Upper lobe of right lung (tissue), 1 donor: Measurements from ENCODE around the gene SLC2A14. TPM values are rescaled to one million over a fixed set of nuclear protein-coding genes. Genes with fewer than 3 reads are reported as not detected.
A peak's percentile ranks its signal among the peaks of the same experiment; 100 is the strongest.
"Not testable (repeated sequence)": the region's sequence is repeated elsewhere in the genome, so short reads cannot be mapped to it uniquely, and the experiment has no call there.

Source experiments
- ATAC-seq: fragments of 200-7000 bp; cut with Tn5 transposase; one replicate; pipeline ENCODE4 v1.9.1; 2020; ENCODE audit warnings: mild to moderate bottlenecking, moderate library complexity
- DNase-seq: peaks from one replicate; pipeline ENCODE4 v3.0.0-alpha.2; 2020
- H3K27ac ChIP-seq: fragments of 200-600 bp; one replicate; pipeline ENCODE4 v1.8.0; 2022
- H3K27me3 ChIP-seq: fragments of 200-600 bp; one replicate; pipeline ENCODE4 v1.8.0; 2022; ENCODE audit warnings: mild to moderate bottlenecking
- H3K36me3 ChIP-seq: fragments of 200-600 bp; one replicate; pipeline ENCODE4 v1.8.0; 2022
- H3K4me1 ChIP-seq: fragments of 200-600 bp; one replicate; pipeline ENCODE4 v1.8.0; 2022
- H3K4me3 ChIP-seq: fragments of 200-600 bp; one replicate; pipeline ENCODE4 v1.8.0; 2022; ENCODE audit warnings: mild to moderate bottlenecking
- H3K9me3 ChIP-seq: fragments of 200-600 bp; one replicate; pipeline ENCODE4 v1.8.0; 2022
- intact Hi-C: fragments of 100-400 bp; cut with DNase I; formaldehyde crosslinking; loops from one replicate; pipeline ENCODE4 v1.11.0; 2022
- long read RNA-seq: library from polyadenylated mRNA; unstranded; transcript quantifications from one replicate; pipeline ENCODE4 v2.0.0, GENCODE V29; 2021
- total RNA-seq: library from RNA; stranded (reverse); fragmentation: NEBNext Ultra II Directional; extraction: Animal tissue kit (Norgen Biotek cat#: 25700); gene quantifications from one replicate; pipeline ENCODE4 v1.2.1, GENCODE V29; 2021
- TF ChIP-seq, protein P1 (sequence below): fragments of 200-600 bp; IDR thresholded peaks from one replicate; pipeline ENCODE4 v1.8.0; 2022; ENCODE audit warnings: antibody characterized with exemption
- donor health status: DM: no; HTN: yes; CAD: no; lungs with severe emphysema.

SLC2A14 gene
- total RNA-seq = not detected
- long read RNA-seq = 0 reads

DNA sequence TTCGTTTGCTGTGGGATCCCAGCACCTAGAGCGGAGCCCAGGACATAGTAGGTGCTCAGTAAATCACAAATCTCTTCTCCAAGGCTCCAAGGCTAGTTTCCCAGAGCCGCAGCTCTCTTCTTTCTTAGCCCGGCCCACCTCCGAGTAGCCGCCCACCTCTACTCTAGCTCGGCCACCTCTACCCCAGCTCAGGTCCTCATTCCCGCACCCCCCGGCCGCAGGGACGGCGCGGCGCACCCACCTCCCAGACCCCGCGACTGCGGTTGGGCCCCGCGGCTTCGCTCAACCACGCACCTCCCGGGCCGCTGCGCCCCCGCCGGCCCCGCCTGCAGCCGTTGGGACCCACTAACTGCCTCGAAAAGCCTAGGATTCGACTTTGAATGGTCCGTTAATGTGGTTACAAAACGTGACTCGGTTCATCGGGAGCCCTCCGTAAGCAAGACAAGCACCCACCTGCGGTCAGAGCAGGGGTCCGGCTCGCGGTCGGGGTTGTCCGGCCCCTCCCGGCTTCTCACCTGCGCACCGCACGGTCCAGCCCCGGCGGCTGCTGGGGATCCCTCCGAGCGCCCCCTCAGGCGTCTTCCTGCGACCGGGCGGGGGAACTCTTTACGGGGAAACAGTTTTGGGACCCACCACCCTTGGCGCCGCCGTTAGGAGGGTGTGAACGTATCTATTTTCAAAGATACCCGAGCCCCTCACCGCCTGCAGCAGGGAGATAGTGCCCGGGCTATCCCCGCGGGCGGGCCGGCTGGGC, at the start of gene SLC2A14:
TSS of gene SLC2A14 (minus strand) at position 350 of the 754 bp plus-strand sequence. CDS start 3,035 bp downstream, outside the sequence.
- Histone ChIP-seq H3K36me3 (no peaks in the 10 kb centered on the region), H3K4me1 (peaks cover 4% of the 10 kb centered on the region), H3K27ac (no peak within 1 kb of the TSS), H3K27me3 (peaks cover 24% of the 10 kb centered on the region), H3K4me3 (no peak within 1 kb of the TSS), H3K9me3 (no peaks in the 10 kb centered on the region)
- ATAC-seq = peak; percentile 31
- intact Hi-C loops = no loop called here
- TF ChIP-seq, protein P1, sequence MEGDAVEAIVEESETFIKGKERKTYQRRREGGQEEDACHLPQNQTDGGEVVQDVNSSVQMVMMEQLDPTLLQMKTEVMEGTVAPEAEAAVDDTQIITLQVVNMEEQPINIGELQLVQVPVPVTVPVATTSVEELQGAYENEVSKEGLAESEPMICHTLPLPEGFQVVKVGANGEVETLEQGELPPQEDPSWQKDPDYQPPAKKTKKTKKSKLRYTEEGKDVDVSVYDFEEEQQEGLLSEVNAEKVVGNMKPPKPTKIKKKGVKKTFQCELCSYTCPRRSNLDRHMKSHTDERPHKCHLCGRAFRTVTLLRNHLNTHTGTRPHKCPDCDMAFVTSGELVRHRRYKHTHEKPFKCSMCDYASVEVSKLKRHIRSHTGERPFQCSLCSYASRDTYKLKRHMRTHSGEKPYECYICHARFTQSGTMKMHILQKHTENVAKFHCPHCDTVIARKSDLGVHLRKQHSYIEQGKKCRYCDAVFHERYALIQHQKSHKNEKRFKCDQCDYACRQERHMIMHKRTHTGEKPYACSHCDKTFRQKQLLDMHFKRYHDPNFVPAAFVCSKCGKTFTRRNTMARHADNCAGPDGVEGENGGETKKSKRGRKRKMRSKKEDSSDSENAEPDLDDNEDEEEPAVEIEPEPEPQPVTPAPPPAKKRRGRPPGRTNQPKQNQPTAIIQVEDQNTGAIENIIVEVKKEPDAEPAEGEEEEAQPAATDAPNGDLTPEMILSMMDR = no peak
- DNase-seq = no peak

DNA sequence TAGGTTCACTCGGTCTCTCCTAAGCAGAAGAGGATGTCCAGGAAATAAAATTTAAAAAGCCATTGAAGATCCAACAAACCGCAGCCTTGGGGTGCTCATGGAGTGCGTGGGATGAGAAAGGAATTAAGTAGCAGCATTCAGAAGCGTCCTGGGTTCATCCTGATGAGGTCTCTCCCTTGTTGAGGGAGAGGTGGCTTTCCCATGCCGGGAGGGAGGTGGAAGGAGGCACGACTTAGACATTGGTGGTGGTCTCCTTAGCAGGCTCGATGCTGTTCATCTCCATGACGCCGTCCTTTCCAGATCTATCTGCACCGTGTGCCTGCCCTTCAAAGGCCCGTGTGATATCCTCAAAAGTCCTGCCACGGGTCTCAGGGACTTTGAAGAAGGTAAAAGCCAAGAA, 48.5 kb upstream of the SLC2A14 start:
- intact Hi-C loops, H3K27ac ChIP-seq, H3K4me1 ChIP-seq, DNase-seq, H3K4me3 ChIP-seq, H3K27me3 ChIP-seq, H3K9me3 ChIP-seq: not testable (repeated sequence)
- peaks cover 73% of the 10 kb centered on the region for H3K36me3 ChIP-seq
- ATAC-seq = peak; percentile 14

DNA sequence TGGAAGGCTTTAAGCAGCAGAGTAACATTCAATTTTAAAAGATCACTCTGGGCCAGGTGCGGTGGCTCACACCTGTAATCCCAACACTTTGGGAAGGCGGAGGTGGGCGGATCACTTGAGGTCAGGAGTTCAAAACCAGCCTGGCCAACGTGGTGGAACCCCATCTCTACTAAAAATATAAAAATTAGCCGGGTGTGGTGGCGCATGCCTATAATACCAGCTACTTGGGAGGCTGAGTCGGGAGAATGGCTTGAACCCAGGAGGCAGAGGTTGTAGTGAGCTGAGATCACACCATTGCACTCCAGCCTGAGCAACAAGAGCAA, 45.5 kb upstream of the SLC2A14 start:
- intact Hi-C loops, H3K27ac ChIP-seq, H3K4me1 ChIP-seq, DNase-seq, ATAC-seq, H3K9me3 ChIP-seq, H3K4me3 ChIP-seq, H3K27me3 ChIP-seq: not testable (repeated sequence)
- H3K36me3 ChIP-seq = peaks cover 50% of the 10 kb centered on the region

DNA sequence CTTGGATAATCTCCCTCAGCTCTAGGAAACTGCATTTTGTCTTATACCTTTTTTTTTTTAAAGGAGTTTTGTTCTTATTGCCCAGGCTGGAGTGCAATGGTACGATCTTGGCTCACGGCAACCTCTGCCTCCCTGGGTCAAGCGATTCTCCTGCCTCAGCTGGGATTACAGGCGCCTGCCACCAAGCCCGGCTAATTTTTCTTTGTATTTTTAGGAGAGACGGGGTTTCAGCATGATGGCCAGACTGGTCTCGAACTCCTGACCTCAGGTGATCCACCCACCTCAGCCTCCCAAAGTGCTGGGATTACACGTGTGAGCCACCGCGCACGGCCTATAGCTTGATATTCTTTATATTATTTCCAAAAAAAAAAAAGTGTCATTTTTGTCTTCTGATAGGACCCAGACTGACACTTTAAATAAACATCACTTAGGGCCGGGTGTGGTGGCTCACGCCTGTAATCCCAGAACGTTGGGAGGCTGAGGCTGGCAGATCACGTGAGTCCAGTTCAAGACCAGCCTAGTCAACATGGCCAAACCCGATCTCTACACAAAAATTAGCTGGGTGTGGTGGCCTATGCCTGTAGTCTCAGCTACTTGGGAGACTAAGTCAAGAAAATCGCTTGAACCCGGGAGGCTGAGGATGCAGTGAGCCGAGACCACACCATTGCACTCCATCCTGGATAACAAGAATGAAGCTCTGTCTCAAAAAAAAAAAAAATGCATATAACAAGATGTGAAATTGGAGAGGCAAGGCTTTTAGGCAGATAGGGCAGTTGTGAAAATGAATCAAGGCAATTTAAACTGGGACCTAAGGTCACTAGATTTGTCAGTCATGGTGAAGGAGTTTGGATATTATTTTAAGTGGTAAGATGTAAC, 44.9 kb upstream of the SLC2A14 start:
- DNase-seq = no peak
- Histone ChIP-seq H3K27me3 (no peaks in the 10 kb centered on the region), H3K4me1 (no peaks in the 10 kb centered on the region), H3K9me3 (no peaks in the 10 kb centered on the region), H3K36me3 (peaks cover 44% of the 10 kb centered on the region), H3K4me3 (no peak overlapping the region), H3K27ac (no peak overlapping the region)
- intact Hi-C loops = no loop called here
- ATAC-seq = no peak
- TF ChIP-seq, protein P1 = no peak

DNA sequence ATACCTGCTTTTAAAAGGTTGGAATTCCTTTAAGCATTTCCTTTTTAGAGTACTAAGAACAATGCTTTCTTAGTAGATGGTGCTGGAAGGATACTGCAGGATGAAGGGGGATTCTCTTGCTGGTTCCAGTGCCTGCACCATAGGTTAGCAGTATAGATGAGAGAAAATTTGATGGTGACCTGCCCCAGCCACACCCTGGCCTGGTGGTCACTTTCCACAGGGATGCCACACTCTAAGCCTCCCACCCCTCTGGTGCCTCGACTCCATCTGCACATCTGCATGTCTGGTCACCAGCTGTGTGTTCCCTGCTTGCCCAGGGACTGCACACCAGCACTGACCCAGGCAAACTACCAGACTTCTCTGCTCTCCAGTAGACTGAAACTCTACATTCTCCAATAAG, 44.2 kb upstream of the SLC2A14 start:
- Histone ChIP-seq H3K27me3 (no peaks in the 10 kb centered on the region), H3K27ac (no peak overlapping the region), H3K4me3 (no peak overlapping the region), H3K4me1 (no peaks in the 10 kb centered on the region), H3K36me3 (peaks cover 37% of the 10 kb centered on the region), H3K9me3 (no peaks in the 10 kb centered on the region)
- ATAC-seq (peak; percentile 45), DNase-seq (no peak)
- intact Hi-C loops = no loop called here
- TF ChIP-seq, protein P1 = no peak

DNA sequence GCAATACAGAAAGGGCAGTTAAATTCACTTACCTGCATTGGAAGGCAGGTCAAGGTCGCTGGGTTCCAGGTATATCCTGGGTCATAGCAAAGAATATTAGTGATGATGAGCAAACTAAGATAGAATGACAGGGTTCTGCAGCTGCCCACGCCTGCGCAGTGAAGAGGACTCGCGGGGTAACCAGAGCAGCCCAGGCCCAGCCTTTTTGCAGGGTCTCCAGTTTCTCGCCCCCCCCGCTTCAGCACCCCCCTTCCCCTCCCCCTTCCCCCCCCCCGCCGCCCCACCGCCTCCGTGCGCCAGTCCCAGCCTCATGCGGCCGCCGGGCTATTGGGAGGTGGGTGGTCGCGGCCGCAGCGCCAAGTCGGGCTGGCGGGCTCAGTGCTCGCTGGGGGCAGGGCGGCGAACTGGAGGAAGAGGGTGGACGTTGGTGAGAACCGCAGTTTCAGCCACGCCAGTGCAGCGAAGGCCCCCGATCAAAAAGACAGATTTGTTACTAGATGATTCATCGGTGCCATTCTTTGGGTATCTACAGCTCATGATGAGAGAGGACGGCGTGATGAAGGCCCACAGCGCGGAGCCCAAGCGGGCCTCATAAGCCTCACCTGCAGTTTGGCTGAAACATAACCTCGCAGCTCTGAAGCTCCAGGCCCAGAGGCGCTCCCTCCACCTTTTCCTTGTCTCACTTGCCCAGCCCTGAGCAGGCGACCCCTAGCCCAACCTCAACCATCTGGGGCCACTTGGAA, 43.1 kb upstream of the SLC2A14 start:
- TF ChIP-seq, protein P1 = no peak
- ATAC-seq = peak; percentile 46
- H3K9me3 ChIP-seq = no peaks in the 10 kb centered on the region
- no peak overlapping the region for H3K27ac ChIP-seq
- H3K4me1 ChIP-seq = no peaks in the 10 kb centered on the region
- no peak for DNase-seq
- intact Hi-C loops = no loop called here
- H3K27me3 ChIP-seq = no peaks in the 10 kb centered on the region
- H3K4me3 ChIP-seq = no peak overlapping the region
- H3K36me3 ChIP-seq = peaks cover 26% of the 10 kb centered on the region

DNA sequence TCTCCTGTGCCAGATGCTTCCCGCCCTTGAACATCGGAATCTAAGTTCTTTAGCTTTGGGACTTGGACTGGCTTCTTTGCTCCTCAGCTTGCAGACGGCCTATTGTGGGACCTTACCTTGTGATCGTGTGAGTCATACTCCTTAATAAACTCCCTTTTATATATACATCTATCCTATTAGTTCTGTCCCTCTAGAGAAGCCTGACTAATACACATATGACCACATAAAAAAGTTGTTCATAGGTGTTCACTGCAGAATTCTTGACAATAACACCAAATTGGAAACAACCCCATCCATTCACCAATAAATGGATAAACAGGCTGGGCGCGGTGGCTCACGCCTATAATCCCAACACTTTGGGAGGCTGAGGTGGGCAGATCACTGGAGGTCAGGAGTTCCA, 37.4 kb upstream of the SLC2A14 start:
- H3K27me3 ChIP-seq, H3K4me3 ChIP-seq, H3K36me3 ChIP-seq, ATAC-seq, intact Hi-C loops, DNase-seq, H3K4me1 ChIP-seq, H3K27ac ChIP-seq, H3K9me3 ChIP-seq: not testable (repeated sequence)
